ENCODE results near the gene KBTBD8. TPM values are rescaled to one million over a fixed set of nuclear protein-coding genes. Genes with fewer than 3 reads are reported as not detected.

Gene KBTBD8
- total and polyA plus RNA-seq, 2 of the 13 experiments (the other 11 are each of a cell fraction or from before 2014, with no cell fraction given), result 1.1 to 7.6 TPM

DNA sequence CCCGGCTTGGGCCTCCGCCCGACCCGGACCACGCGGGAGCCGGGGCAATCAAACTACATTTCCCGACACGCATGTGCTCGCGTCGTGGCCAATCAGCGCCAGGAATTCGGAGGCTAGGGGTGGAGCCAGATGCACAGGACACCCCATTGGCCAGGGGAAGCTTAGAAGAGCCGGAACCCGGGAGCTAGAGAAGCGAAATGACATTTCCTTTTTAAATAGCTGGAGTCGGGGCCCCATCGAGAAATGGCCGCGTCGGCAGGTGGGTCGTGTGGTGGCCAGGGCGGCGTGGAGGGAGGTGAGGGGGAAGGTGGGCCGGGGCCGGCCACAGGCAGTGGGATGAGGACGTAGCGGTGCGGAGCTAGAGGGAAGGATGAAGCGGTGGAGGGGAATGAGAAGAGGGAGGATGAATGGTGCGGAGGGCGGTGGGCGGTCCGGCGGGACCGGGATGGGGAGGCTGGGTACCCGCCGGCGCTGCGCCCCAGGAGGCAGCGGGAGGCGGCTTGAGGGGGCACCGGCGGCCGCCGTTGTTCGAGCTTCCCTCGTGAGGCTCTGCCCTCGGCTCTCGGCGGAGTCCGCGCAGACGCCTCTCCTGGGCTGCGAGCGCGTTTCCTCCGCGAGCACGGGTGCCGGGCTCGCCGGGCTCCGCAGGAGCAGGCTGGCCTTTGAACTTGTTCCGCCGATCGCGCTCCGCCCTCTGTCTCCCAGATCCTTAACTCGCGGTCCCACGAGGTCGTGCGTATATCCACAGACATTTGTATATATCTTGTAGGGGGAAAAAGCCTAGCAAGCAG is at the start of gene KBTBD8 (continued):
- TF ChIP-seq AGO1 (IDR thresholded peaks at IDR 0.05; ENCODE audit: low read depth, low read length, poor library complexity, severe bottlenecking), result no peak
- TF ChIP-seq ADNP (CRISPR knock-in tag; IDR thresholded peaks at IDR 0.05), result no peak
- TF ChIP-seq, protein P1, sequence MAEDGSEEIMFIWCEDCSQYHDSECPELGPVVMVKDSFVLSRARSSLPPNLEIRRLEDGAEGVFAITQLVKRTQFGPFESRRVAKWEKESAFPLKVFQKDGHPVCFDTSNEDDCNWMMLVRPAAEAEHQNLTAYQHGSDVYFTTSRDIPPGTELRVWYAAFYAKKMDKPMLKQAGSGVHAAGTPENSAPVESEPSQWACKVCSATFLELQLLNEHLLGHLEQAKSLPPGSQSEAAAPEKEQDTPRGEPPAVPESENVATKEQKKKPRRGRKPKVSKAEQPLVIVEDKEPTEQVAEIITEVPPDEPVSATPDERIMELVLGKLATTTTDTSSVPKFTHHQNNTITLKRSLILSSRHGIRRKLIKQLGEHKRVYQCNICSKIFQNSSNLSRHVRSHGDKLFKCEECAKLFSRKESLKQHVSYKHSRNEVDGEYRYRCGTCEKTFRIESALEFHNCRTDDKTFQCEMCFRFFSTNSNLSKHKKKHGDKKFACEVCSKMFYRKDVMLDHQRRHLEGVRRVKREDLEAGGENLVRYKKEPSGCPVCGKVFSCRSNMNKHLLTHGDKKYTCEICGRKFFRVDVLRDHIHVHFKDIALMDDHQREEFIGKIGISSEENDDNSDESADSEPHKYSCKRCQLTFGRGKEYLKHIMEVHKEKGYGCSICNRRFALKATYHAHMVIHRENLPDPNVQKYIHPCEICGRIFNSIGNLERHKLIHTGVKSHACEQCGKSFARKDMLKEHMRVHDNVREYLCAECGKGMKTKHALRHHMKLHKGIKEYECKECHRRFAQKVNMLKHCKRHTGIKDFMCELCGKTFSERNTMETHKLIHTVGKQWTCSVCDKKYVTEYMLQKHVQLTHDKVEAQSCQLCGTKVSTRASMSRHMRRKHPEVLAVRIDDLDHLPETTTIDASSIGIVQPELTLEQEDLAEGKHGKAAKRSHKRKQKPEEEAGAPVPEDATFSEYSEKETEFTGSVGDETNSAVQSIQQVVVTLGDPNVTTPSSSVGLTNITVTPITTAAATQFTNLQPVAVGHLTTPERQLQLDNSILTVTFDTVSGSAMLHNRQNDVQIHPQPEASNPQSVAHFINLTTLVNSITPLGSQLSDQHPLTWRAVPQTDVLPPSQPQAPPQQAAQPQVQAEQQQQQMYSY (CRISPR knock-in tag; IDR thresholded peaks at IDR 0.05), result no peak
- no peak for TF ChIP-seq TBX3 (IDR thresholded peaks at IDR 0.05; ENCODE audit: borderline replicate concordance)
- no peak for TF ChIP-seq RAD21 (CRISPR knock-in tag; IDR thresholded peaks at IDR 0.05)
- TF ChIP-seq RNF2 (conservative IDR thresholded peaks at IDR 0.05; ENCODE audit: low read depth), result peak; percentile 82
- TF ChIP-seq, protein P2, sequence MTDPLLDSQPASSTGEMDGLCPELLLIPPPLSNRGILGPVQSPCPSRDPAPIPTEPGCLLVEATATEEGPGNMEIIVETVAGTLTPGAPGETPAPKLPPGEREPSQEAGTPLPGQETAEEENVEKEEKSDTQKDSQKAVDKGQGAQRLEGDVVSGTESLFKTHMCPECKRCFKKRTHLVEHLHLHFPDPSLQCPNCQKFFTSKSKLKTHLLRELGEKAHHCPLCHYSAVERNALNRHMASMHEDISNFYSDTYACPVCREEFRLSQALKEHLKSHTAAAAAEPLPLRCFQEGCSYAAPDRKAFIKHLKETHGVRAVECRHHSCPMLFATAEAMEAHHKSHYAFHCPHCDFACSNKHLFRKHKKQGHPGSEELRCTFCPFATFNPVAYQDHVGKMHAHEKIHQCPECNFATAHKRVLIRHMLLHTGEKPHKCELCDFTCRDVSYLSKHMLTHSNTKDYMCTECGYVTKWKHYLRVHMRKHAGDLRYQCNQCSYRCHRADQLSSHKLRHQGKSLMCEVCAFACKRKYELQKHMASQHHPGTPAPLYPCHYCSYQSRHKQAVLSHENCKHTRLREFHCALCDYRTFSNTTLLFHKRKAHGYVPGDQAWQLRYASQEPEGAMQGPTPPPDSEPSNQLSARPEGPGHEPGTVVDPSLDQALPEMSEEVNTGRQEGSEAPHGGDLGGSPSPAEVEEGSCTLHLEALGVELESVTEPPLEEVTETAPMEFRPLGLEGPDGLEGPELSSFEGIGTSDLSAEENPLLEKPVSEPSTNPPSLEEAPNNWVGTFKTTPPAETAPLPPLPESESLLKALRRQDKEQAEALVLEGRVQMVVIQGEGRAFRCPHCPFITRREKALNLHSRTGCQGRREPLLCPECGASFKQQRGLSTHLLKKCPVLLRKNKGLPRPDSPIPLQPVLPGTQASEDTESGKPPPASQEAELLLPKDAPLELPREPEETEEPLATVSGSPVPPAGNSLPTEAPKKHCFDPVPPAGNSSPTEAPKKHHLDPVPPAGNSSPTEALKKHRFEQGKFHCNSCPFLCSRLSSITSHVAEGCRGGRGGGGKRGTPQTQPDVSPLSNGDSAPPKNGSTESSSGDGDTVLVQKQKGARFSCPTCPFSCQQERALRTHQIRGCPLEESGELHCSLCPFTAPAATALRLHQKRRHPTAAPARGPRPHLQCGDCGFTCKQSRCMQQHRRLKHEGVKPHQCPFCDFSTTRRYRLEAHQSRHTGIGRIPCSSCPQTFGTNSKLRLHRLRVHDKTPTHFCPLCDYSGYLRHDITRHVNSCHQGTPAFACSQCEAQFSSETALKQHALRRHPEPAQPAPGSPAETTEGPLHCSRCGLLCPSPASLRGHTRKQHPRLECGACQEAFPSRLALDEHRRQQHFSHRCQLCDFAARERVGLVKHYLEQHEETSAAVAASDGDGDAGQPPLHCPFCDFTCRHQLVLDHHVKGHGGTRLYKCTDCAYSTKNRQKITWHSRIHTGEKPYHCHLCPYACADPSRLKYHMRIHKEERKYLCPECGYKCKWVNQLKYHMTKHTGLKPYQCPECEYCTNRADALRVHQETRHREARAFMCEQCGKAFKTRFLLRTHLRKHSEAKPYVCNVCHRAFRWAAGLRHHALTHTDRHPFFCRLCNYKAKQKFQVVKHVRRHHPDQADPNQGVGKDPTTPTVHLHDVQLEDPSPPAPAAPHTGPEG (CRISPR knock-in tag; IDR thresholded peaks at IDR 0.05), result no peak
- TF ChIP-seq, protein P3, sequence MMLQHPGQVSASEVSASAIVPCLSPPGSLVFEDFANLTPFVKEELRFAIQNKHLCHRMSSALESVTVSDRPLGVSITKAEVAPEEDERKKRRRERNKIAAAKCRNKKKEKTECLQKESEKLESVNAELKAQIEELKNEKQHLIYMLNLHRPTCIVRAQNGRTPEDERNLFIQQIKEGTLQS (CRISPR knock-in tag; IDR thresholded peaks at IDR 0.05), result no peak
- TF ChIP-seq RELA (CRISPR knock-in tag; IDR thresholded peaks at IDR 0.05), result no peak
- TF ChIP-seq ZKSCAN1 (IDR thresholded peaks at IDR 0.05; ENCODE audit: low read length), result no peak
- no peak for TF ChIP-seq ZNF256 (CRISPR knock-in tag; conservative IDR thresholded peaks at IDR 0.05)
- peak; percentile 66 for TF ChIP-seq RBM39 (IDR thresholded peaks at IDR 0.05; ENCODE audit: low read depth, low read length, poor library complexity, severe bottlenecking)
- TF ChIP-seq ZNF652 (CRISPR knock-in tag; IDR thresholded peaks at IDR 0.05; ENCODE audit: borderline replicate concordance, low read depth), result no peak
- no peak for TF ChIP-seq ZNF20 (CRISPR knock-in tag; IDR thresholded peaks at IDR 0.05)
- TF ChIP-seq, protein P4, sequence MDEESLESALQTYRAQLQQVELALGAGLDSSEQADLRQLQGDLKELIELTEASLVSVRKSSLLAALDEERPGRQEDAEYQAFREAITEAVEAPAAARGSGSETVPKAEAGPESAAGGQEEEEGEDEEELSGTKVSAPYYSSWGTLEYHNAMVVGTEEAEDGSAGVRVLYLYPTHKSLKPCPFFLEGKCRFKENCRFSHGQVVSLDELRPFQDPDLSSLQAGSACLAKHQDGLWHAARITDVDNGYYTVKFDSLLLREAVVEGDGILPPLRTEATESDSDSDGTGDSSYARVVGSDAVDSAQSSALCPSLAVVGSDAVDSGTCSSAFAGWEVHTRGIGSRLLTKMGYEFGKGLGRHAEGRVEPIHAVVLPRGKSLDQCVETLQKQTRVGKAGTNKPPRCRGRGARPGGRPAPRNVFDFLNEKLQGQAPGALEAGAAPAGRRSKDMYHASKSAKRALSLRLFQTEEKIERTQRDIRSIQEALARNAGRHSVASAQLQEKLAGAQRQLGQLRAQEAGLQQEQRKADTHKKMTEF (CRISPR knock-in tag; IDR thresholded peaks at IDR 0.05), result no peak
- no peak for TF ChIP-seq ZMYM3 (CRISPR knock-in tag; IDR thresholded peaks at IDR 0.05)

Measured in HepG2 (cell line).